Esophagus muscularis mucosa (tissue), 4 donors: Measurements from ENCODE around the gene CHD3. TPM values are rescaled to one million over a fixed set of nuclear protein-coding genes. Genes with fewer than 3 reads are reported as not detected.

Source experiments
- DNase-seq: peaks from one replicate; pipeline ENCODE4 v3.0.0-alpha.2; 2017; ENCODE audit errors: extremely low spot score
- H3K27ac ChIP-seq, 4 donors: fragments of 200-600 bp; sonication (generic); replicated peaks in 1 of 4; 1 replicate in 3 of 4; 2 replicates in 1 of 4; pipeline ENCODE4 v1.5.1; 2016 to 2019; ENCODE audit warnings: mild to moderate bottlenecking in 1 of 4
- H3K27me3 ChIP-seq, 4 donors: fragments of 200-600 bp; sonication (generic); one replicate each; pipeline versions ENCODE4 v1.5.1 to v1.6.0; 2016 to 2019
- H3K36me3 ChIP-seq, 4 donors: fragments of 200-600 bp; sonication (generic); one replicate each; pipeline ENCODE4 v1.5.1; 2016 to 2019
- H3K4me1 ChIP-seq, 4 donors: fragments of 200-600 bp; sonication (generic); one replicate each; pipeline ENCODE4 v1.5.1; 2016 to 2019
- H3K4me3 ChIP-seq, 4 donors: fragments of 200-600 bp; sonication (generic); 1 replicate in 2 of 4; 2 replicates in 2 of 4; pipeline ENCODE4 v1.5.1; 2016 to 2019; ENCODE audit warnings: mild to moderate bottlenecking in 4 of 4, moderate library complexity in 1 of 4
- H3K9me3 ChIP-seq, 4 donors: fragments of 200-600 bp; sonication (generic); 1 replicate in 3 of 4; 2 replicates in 1 of 4; pipeline ENCODE4 v1.5.1; 2016 to 2019
- CTCF ChIP-seq, 3 experiments: fragments of 200-600 bp in 2 of 3; fragments of 450-650 bp in 1 of 3; sonication (generic) in 2 of 3; IDR thresholded peaks; one replicate each; pipeline ENCODE4 v1.5.1; 2017 to 2019; ENCODE audit warnings: antibody characterized with exemption in 3 of 3, mild to moderate bottlenecking in 2 of 3, moderate library complexity in 1 of 3
- EP300 ChIP-seq: sonication (generic); formaldehyde crosslinking; IDR thresholded peaks from one replicate; pipeline ENCODE4 v1.6.1; 2017; ENCODE audit warnings: antibody characterized with exemption
- POLR2A ChIP-seq: fragments of 450-650 bp; IDR thresholded peaks from one replicate; pipeline ENCODE4 v1.6.1; 2017; ENCODE audit warnings: antibody characterized with exemption, moderate library complexity, mild to moderate bottlenecking, low read depth
- POLR2AphosphoS5 ChIP-seq, 2 donors: sonication (generic); formaldehyde crosslinking; IDR thresholded peaks; one replicate each; pipeline ENCODE4 v1.6.1; 2017; ENCODE audit warnings: antibody characterized with exemption in 2 of 2
- WGBS: methylation state at CpG from one replicate; pipeline ENCODE4 v1.1.5; 2018; 5-methylcytosine and 5-hydroxymethylcytosine counted together
- intact Hi-C: fragments of 100-400 bp; cut with DNase I; formaldehyde crosslinking; loops from one replicate; pipeline ENCODE4 v1.15.1; 2023
- total RNA-seq, 4 donors: library from RNA; depleted of rRNA; stranded (reverse); fragments of >200 nt; gene quantifications; one replicate each; pipeline versions ENCODE4 v1.1.0 to v1.2.1, GENCODE V29; 2016

CHD3 gene
- total RNA-seq, 4 donors from 2014 or later = 82.7 to 139 (median 111) TPM

DNA sequence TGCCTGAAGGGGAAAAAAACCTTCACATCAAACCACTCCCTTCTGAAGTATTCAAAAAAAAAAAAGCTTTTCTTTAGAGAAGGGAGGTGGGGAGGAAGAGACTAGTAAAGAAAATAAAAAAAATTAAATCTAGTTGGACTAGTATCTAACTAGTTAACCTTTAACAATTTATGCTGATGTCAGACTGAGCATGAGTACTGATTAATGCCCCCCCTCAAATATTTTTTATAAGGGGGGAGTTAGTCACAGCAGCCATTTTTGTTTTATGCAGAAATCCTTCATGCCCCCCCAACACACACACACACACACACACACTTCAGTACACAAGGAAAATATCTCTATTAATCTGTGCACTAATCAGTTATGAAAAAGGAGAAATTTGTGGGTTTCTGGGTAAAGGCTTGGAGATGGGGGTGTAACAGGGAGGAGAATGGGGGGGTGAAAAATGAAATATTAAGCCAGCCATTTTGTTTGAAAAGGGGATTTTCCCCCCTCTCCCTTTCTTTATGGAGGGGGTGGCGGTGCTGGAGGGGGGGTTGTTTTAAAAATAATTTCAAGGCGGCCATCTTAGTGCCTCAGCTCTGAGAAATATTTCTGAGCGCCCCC is 4.7 kb upstream of the CHD3 start:
- H3K36me3 ChIP-seq = peaks cover 0 to 13% (median 9%) of the 10 kb centered on the region in 4 donors
- intact Hi-C loops = loop anchor here (2.0 kb wide), 1 partner anchor 49 kb away; the partner anchor contains the start of gene KDM6B
- no peaks in the 10 kb centered on the region for H3K9me3 ChIP-seq
- TF ChIP-seq EP300 = no peak
- TF ChIP-seq POLR2A = no peak
- no peak for TF ChIP-seq CTCF (IDR thresholded peaks at IDR 0.05)
- no peak for TF ChIP-seq POLR2AphosphoS5 (IDR thresholded peaks at IDR 0.05)
- H3K4me1 ChIP-seq = peaks cover 33 to 73% (median 65%) of the 10 kb centered on the region in 4 donors
- whole genome bisulfite sequencing = 2% methylated on average over 3 of the region's 3 CpGs
- peak overlapping the region; percentile 84 to 93 (median 90) for H3K4me3 ChIP-seq
- H3K27me3 ChIP-seq = no peaks in the 10 kb centered on the region
- H3K27ac ChIP-seq = peak overlapping the region; percentile 90 to 96 (median 94)
- DNase-seq = no peak

DNA sequence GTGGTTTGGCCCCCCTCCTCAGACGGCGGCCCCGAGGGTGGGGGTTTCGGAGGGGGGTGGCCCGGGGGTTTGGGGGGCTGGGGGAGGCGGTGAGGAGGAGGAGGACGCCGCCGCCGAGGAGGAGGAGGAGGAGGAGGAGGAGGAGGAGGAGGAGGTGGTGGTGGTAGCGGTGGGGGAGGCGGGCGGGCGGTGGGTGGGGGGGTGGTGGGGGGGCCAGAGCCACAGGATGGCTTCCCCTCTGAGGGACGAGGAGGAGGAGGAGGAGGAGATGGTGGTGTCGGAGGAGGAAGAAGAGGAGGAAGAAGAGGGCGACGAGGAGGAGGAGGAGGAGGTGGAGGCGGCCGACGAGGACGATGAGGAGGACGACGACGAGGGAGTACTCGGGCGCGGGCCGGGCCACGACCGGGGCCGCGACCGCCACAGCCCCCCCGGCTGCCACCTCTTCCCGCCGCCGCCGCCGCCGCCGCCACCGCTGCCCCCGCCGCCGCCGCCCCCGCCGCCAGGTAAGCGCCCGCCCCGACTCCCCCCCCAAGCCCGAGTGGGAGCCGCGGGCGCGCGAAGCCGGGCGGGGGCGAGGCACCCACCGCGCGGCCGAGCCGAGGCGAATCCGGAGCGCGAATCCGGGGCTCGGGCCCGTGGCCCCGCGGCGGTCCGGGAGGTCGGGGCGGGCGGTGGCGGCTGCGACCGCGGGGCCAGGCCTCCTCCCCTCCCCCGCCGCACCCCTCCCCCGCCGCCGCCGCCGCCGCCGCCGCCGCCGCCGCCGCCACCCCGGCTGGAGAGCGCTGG is 3.8 kb upstream of the CHD3 start:
- intact Hi-C loops = loop anchor here (2.0 kb wide), 1 partner anchor 50 kb away; the partner anchor contains the start of gene KDM6B
- WGBS = 1% methylated on average over 26 of the region's 100 CpGs
- H3K36me3 ChIP-seq = peaks cover 0 to 12% (median 9%) of the 10 kb centered on the region in 4 donors
- H3K4me1 ChIP-seq = peaks cover 42 to 81% (median 74%) of the 10 kb centered on the region in 4 donors
- peak overlapping the region; percentile 84 to 93 (median 90) for H3K4me3 ChIP-seq
- TF ChIP-seq POLR2A (no peak), POLR2AphosphoS5 (IDR thresholded peaks at IDR 0.05) (no peak), CTCF (IDR thresholded peaks at IDR 0.05) (no peak), EP300 (no peak)
- H3K9me3 ChIP-seq = no peaks in the 10 kb centered on the region
- no peak for DNase-seq
- no peaks in the 10 kb centered on the region for H3K27me3 ChIP-seq
- H3K27ac ChIP-seq = peak overlapping the region; percentile 90 to 96 (median 94)

- TF ChIP-seq EP300 (no peak), POLR2A (no peak), POLR2AphosphoS5 (IDR thresholded peaks at IDR 0.05) (peak in 1 of 2 donors; percentile 3), CTCF (IDR thresholded peaks at IDR 0.05) (no peak)
These were observed 3.0 kb upstream of the CHD3 start for GRCh38 chr17:7885367-7886226.

GRCh38 chr17:7886227-7887037 is 2.2 kb upstream of the CHD3 start:
- no peak for TF ChIP-seq CTCF (IDR thresholded peaks at IDR 0.05)
- TF ChIP-seq EP300 = no peak
- TF ChIP-seq POLR2AphosphoS5 (IDR thresholded peaks at IDR 0.05) = no peak
- TF ChIP-seq POLR2A = no peak
- Histone ChIP-seq H3K4me1 (peaks cover 47 to 82% (median 78%) of the 10 kb centered on the region in 4 donors), H3K27me3 (no peaks in the 10 kb centered on the region), H3K4me3 (peak overlapping the region; percentile 84 to 93 (median 90)), H3K36me3 (peaks cover 0 to 9% (median 9%) of the 10 kb centered on the region in 4 donors), H3K27ac (peak overlapping the region; percentile 90 to 96 (median 94)), H3K9me3 (no peaks in the 10 kb centered on the region)
- 3% methylated on average over 23 of the region's 30 CpGs for WGBS
- intact Hi-C loops = no loop called here
- DNase-seq = no peak

More at GRCh38 chr17:7885367-7886226, 3.0 kb upstream of the CHD3 start:
- no peaks in the 10 kb centered on the region for H3K9me3 ChIP-seq
- peak overlapping the region; percentile 84 to 93 (median 90) for H3K4me3 ChIP-seq
- intact Hi-C loops = loop anchor here (2.0 kb wide), 1 partner anchor 51 kb away; the partner anchor contains the start of gene KDM6B
- no peak for DNase-seq
- H3K27ac ChIP-seq = peak overlapping the region; percentile 90 to 96 (median 94)
- H3K27me3 ChIP-seq = no peaks in the 10 kb centered on the region
- H3K4me1 ChIP-seq = peaks cover 47 to 86% (median 81%) of the 10 kb centered on the region in 4 donors
- peaks cover 0 to 5% (median 4%) of the 10 kb centered on the region in 4 donors for H3K36me3 ChIP-seq
- WGBS = 2% methylated on average over 8 of the region's 64 CpGs
